HG02763 (cell line): ENCODE data around the gene C1QA.
"Not testable (repeated sequence)": the region's sequence is repeated elsewhere in the genome, so short reads cannot be mapped to it uniquely, and the experiment has no call there.

Experiments
- ATAC-seq: cut with Tn5 transposase; IDR thresholded peaks from one replicate; pipeline ENCODE4 v1.9.1; 2021; ENCODE audit warnings: mild to moderate bottlenecking, moderate library complexity; ENCODE audit not compliant: unreplicated experiment

The C1QA gene

DNA sequence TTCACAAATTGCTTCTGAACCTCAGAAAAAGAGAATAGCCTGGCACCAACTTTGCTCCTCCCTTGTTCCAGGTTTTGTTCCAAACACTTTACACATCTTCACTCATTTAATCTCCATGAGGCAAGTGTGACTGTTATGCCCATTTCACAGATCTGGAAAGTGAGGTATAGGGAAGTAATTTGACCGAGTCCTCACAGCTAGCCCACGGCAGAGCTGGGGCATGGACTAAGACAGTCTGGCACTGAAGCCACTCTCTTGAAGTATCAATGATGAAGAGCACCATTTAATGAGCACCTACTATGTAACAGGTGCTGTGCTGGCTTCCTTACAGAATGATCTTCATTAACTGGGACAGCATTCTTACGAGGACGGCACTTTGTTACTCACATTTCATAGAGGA, 35.6 kb downstream of the C1QA start:
- no peak for ATAC-seq

DNA sequence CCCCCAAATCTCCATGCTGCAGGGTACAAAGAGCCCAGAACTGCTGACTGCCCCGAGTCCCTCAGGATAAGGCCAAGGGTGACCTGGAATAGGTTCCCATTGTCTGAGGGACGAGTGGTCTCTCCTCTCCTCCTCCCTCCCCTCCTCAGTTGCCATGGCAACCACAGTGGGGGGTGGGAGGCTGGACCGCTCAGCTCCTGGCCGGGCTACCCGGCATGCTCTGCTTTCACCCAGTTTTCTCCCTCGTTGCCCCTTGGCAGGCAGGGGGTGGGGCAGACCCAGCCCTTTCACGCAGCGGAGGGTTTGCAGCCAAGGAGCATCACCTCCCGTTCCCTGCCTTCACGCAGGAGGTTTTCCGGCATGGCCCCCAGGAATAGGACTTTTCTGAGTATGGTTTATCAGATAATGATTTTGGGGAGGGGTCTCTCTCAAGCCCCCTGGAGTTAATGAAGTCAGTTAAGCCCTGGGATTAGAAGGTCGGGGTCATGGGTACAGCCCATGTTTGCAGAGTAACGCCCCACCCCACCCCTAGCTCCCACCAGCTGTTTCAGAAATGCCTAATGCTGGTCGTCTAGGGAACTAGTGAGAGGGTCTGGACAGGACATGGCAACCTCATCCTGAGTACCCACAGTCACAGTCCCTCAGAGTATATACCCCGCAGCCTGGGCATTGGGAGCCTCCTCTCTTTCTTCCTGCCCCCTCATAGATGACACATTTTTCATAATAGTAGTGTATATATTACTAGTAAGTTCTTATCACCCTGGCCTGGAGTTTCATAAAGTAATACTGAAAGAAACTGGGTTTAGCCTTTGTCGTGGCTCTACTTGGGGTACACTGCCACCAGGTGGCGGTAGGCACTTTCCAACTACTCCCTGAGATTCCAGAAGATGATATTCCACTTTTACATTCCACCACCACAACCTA, 37.3 kb downstream of the C1QA start:
- ATAC-seq, result no peak

GRCh38 chr1:22674410-22674749, 38.0 kb downstream of the C1QA start:
- ATAC-seq, result no peak

DNA sequence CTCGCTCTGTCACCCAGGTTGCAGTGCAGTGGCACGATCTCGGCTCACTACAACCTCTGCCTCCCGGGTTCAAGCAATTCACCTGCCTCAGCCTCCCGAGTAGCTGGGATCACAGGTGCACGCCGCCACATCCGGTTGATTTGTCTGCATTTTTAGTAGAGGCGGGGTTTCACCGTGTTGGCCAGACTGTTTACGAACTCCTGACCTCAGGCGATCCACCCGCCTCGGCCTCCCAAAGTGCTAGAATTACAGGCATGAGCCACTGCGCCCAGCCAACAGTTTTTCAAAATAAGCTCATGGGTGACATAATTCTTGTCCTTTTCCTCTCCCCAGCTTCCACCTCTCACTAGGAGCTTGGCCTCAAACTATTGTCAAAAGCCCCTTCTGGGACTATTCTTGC, 39.7 kb downstream of the C1QA start:
- not testable (repeated sequence) for ATAC-seq

- no peak for ATAC-seq
These were observed 40.6 kb downstream of the C1QA start for GRCh38 chr1:22676916-22677583.

- ATAC-seq, result no peak
These were observed 41.8 kb downstream of the C1QA start for GRCh38 chr1:22677931-22678896.

GRCh38 chr1:22680726-22681125, 44.3 kb downstream of the C1QA start:
- no peak for ATAC-seq

DNA sequence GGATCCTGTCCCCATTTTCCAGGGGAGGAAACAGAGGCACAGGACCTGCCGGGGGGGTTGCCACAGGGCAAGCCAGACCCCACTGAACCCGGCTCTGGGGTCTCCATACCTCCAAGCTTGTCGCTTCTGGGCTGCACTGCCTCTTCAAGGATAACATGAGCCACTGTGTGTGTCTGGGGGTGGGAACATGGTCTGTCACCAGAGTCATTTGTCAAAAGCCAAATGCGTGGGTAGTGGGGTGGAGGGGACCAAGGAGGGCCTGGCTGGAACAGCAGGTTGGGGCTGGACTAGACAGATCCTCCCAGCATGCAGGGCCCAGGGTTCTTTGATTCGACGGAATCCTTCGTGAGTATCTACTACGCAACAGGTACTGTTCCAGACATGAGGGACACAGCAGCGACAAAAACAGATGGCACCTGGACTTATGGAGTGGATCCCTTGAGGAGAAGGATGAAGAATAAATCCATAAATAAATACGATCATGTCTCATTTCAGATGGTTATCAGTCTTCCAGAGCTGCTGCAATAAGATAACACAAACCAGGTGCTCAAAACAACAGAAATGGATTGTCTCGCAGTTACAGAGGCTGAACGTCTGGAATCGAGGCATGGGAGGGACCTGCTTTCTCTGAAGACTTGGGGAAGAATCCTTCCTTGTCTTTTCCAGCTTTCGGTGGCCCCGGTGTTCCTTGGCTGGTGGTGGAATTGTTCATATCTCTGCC, 45.3 kb downstream of the C1QA start:
- ATAC-seq, result no peak

DNA sequence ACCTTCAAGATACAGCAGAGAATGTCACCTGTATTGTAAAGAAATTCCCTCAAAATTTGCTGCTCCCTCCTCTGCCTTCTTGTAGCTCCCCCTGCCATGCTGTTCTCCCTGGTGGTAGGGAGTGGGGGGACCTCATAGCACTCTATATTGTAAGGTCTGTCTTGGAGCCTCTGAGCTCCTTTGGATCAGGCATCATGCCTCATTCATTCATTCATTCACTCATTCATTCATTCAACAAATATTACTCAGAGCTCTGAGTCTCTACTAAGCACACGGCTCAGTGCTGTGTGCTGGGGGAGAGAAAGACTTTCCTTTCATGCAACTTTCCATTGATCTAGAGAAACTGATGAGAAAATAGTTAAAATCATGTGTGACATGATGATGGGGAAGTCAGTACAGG, 47.1 kb downstream of the C1QA start:
- ATAC-seq, result no peak

DNA sequence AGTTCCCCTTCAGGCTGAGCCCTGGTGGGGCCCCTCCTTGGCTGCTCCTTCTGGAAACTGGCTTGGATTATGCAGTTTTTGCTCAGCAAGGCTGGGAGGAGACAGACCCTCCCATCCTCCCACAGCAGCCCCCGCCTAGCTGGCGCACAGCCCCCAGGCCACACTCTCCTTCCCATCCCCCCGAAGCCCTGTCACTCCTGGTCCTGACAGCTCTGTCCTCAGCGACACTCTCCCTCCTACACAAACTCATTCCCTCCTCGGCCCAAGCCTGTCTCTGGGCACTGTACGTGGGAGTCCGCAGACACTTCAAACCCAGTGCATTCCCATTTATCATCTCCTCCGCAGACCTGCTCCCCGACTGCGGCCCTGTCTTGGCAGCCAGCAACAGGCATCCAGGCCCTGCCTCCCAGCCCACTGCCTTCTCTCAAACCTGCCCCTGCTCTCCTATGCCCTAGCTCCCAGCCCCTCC, 49.2 kb downstream of the C1QA start:
- no peak for ATAC-seq

GRCh38 chr1:22687191-22687590, 50.8 kb downstream of the C1QA start:
- ATAC-seq, result no peak

DNA sequence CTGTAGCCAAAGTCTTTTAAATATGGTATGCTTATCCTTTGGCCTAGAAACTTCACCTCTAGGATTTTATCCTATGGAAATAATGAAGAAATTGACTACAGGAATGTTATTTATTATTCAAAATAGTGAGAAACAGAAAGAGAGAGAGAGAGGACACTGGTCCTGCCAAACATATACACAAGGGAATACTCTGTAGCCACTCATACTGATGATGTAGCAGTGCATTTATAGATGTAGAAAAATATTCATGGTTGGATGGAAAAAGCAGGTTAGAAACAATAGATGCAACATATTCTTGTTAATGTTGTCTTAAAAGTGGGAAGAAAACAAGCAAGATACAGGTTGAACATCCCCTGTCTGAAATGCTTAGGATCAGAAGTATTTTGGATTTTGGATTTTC, 52.0 kb downstream of the C1QA start:
- ATAC-seq, result no peak
